HPDE6-E6E7 (cell line): ENCODE data around the gene QRICH1.

Experiments
- DNase-seq: peaks from one replicate; pipeline ENCODE4 v3.0.0; 2011; ENCODE audit warnings: missing footprints; ENCODE audit errors: extremely low spot score

Gene QRICH1

DNA sequence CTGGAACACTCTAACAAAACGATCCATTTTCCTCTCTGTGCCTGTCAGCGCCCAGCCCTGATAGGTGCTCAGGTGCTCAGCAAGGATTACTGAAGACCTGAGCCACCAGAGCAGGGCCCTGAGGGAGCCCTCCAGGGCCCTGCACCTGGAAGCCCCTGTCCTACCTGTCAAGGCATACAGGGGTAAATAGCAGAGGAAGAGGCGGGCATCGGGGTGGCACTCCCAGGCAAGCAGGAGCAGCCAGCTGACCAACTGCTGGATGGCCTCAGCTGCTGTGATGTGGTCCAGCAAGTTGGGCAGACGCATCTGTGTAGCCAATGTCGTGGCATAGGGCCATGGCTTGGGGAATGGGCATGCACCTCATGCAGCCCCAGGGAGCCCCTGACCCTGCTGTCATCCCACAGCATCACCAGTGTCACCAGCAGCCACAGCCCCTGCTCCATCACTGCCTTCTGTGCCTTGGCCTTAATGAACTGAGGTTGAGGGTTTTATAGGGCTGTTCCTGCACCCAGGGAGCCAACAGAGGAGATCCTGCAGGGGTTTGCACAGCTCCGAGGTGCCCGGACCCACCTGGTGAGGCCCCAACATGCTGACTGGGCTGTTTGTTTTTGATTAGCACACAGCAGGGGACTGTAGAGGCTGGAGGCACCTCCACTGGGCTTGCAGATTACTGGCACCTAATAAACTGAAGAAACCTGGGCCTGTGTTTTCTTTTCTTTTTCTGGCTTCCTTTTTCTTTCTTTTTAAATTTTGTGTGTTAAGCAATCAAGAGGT, 94.6 kb downstream of the QRICH1 start:
- DNase-seq = no peak

DNA sequence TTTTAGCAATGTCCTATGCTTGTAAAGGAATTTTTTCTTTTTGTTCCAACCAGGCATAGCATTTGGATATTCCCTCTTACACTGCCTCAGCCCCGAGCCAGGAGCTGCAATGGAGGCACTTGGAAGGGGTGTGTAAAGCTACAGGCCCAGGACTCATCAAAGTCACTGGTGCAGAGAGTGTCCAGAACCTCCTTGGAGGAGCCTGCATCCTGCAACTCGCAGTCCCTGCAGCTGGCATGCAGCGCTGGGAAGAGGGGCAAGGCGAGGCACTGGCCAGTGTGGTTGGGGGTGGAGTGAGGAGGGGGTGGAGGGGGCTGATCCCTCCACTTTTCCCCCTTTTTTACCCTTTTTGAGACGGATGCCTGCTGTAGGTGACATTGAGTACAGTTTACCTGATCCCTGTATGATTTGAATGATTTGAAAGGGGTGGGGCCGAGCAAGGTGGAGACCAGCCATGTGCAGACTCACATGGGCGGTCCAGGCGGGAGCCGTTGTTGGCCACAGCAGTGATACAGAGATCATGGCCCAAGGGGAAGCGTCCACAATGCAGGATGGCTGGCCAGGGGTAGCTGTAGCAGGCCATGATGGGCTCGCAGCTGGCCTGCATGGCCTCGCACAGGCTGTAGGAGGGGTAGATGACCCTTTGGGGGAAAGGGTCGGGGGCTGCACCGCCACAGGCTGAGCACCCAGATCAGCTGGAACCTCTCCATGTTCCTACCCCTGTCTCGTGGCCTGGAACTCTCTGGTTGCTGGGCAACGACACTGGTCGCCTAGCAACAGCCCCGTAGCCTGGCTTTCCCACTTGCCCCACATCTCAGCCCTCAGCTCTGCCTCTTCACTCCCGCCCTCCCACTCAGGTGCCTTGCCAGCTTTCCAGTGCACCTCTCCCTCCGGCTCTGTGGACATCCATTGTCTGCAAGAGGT, 95.9 kb downstream of the QRICH1 start:
- DNase-seq = no peak

DNA sequence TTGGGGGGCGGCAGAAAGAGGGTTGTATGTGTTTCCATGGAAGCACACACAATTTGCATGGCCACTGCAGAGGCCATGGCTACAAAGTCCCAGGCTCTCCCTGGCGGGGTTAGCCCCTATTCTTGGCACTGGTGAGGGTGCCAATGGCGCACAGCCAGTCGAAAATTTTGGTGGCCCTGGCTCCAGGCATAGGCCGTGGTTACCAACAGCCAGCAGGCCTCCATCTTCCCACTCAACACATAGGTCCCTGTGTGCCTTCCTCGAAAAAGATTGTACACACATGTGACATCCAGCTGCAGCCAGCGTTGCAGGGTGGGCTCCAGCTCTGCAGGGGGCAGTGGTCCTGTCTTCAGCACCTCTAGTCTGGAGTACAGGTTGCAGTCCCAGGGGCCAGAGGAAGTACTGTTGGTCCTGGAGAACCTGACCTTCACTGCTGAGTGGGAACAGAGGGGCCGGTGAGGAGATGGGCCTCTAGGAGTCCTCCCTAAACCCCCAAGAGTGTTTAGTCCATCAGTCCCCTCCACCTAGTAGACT, 96.7 kb downstream of the QRICH1 start:
- DNase-seq = no peak

DNA sequence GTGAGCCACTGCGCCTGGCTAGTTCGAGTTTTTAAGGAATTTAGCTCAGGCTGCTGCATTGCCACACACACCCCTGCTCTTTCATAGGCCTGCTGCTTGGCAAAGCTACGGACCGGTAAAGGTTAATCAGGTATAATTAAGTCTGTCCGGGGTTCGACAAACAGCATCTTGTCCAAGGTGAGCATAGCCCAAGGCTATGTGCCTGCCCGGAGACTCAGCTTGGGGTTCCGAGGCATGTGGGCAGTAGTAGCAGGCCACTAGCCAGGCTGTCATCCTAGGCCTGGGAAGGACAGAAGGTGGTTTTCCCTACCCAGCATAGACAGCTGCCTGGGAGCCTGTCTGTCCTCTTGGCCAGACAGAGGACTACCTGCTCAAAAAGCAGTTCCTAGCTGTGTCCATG, 97.2 kb downstream of the QRICH1 start:
- DNase-seq = no peak

DNA sequence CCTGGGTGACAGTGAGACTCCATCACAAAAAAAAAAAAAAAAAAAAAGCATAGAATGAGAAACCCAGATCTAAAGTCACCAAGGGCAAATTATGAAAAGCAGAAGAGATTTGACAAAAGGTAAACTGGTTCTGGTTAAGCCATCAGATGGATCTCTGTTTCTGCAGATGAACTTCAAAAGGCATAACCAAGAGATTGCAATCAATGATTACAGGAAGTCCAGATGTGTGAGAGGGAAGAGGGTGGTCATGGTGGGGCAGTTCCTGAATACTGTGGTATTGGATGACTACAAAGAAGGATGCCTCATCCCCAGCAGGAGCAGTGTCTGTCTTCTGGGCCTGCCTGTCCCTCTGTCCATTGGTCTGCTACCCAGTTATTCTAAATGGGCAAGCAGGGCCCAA, 100.0 kb downstream of the QRICH1 start:
- DNase-seq = no peak

DNA sequence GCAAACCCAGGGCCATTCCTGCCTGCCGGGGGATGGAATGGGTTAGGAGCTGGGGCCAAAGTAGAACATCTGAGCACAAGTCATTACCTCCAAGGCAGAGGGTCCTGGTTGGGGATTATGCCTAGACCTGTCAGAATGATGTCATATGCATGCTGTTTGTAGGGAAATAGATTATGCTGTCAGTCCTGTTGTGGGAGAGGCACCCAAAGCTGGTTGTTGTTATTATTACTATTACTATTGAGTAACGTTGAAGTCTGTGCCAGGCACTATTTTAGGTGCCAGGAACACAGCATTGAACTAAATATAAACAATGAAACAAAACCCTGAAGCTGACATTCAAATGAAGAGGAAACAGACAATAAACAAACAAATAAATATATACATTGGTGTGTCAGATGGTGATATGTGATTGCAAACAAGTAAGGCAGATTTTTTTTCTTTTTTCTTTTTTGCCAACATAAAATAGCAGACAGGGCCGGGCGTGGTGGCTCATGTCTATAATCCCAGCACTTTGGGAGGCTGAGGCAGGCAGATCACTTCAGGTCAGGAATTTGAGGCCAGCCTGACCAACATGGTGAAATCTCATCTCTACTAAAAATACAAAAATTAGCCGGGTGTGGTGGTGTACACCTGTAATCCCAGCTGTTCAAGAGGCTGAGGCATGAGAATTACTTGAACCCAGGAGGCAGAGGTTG, 101.9 kb downstream of the QRICH1 start:
- DNase-seq = no peak

DNA sequence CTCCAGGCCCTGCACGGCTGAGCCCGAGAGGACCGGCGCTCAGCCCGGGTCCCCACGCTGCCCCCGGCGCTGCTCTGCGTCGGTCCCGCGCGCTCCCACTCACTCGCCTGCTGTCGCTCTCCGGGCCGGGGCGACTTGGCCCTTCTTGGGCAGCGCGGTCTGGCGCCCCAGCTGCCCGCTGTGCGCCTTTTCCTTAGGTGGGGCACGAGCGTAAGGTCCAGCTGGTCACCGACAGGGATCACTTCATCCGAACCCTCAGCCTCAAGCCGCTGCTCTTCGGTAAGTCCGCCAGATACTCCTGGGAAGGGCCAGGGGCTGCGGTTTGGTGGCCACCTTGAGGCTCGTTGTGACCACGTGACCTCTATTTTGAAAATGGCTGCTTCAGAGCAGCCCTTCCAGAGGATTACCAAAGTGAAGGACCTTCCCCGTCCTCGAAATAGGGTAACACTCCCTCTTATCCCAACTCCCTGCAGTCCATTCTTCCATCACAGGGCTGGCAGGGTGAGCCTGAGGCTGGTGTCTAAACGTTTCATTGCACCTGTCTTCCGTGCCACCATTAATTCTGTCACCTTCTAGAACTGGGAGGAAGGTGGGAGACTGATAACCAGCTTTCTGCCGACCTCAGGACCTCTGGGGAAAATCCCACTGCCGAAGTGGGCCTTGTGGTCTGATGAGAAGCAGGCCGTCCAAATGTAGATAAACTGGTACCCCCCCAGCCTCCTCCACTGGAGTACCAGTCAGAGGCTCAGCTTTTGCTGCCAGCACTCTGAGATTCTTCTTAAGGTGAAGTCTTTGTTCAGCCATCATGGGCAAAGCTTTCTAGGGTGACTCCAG, 103.0 kb downstream of the QRICH1 start:
- DNase-seq = no peak

DNA sequence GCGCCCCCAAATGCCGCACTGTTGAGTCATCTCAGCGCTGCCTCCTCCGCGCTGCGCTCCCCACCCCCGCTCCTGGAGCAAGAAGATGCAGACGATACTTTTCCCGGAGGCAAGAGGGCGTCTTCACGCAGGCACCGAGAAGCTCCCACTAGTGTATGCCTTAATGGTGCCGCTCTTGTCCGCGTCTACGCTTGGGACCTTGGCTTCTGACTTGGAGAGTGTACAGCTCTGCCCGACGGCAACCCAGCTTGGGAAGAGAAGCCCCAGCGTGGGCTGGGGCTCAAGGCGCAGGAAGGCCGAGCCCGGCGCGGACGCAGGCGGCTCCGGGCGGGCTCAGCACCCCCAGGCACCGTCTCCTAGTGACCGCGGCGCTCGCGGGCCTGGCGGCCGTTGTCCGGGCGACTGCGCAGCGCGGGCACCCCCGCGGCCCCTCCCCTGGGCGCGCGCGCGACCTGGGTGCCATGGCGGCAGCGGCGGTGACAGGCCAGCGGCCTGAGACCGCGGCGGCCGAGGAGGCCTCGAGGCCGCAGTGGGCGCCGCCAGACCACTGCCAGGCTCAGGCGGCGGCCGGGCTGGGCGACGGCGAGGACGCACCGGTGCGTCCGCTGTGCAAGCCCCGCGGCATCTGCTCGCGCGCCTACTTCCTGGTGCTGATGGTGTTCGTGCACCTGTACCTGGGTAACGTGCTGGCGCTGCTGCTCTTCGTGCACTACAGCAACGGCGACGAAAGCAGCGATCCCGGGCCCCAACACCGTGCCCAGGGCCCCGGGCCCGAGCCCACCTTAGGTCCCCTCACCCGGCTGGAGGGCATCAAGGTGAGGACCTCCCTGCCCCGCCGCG, 103.9 kb downstream of the QRICH1 start, which contains the start of gene P4HTM:
Gene P4HTM (plus strand): TSS at position 446 of the 840 bp plus-strand sequence. CDS start 16 bp downstream, at position 462.
- DNase-seq = peak; percentile 9

DNA sequence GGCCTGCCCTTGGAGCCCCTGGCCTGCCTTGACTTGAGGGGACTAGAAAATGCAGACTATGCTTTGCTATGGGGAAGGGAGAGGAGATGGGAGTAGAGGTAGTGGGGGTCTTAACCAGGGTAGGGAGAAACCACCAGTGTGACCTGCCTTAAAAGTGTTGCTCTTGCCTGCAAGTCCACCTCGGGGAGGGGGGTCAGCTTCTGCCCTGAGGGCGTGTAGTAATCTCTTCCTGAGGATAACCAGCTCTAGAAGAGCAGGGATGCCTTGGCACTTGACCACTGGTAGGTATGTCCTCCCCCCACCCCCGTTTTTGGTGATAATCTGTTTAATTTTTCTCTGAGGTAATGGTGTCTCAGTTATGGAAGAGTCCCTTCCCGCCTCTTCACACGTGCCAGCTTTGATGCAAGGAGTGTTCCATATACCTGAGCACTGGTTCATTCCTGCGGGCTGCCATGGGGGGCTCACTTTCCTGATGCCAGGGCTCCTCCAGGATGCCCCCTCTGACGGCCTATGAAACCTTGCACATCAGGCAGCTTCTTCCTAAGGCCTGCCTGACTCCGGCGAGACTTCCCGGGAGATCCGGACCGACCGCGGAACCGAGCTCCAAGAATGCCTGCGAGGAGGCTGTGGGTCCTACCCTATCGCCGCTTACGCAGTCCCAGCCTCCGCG, 104.6 kb downstream of the QRICH1 start:
- no peak for DNase-seq

DNA sequence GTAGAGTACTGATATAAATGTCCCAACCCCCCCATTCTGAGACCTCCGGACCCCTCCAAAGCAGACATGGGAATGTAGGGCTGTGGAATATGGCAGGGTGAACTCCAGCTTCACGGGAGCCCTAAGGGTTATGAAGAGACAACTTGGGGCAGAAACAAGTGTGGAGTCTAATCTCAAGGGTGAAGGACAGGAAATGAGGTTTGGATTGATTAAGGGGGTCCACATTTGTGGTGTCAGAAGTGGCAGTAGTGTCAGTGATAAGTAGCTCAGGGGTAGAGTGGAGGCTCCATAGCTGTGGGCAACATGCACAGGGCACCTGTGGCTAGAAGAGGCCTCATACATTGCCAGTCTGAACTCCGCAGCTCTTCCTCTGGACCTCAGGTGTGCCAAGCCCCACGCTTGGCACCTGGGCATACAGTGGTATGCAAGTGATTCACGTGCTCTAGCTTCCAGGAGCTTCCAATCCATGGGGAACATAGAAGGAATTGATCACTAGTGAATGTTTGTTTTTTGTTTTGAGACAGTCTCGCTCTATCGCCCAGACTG, 108.0 kb downstream of the QRICH1 start:
- DNase-seq = no peak

DNA sequence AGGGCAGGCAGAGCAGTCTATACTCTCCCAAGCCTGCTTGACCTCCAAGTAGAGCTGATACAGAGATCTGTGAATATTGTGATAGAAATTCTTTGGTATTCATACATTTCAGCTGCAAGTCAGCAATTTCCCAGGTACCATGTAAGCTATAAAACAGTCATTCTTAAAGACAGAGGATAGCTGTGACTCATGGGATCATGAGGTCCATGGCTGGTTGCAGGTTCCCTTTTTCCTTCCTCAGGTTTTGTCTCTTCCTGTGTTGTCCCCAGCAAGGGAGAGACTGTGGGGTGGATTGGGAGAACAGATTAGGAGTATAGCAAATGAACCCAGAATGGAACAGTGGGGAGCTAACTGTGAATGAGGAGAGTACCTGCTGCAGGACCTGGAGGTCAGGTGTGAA, 109.2 kb downstream of the QRICH1 start:
- no peak for DNase-seq

DNA sequence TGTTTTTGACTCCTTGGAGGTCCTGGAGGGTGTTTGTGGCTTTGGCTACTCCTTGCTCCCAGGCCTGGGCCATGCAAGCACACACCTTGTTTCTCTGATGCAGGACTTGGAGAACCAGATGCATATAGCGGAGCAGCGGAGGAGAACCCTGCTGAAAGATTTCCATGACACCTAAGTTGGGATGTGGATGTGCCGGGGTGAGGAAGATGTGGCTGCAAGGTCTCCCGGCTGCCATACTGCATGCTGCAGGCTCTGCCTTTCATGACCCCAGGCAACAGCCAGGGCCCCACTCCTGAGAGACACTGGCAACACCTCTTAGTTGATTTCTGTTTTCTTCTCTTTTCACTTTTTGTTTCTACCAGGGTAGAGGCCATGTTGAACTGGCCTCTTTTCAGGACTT, 110.8 kb downstream of the QRICH1 start:
- no peak for DNase-seq

DNA sequence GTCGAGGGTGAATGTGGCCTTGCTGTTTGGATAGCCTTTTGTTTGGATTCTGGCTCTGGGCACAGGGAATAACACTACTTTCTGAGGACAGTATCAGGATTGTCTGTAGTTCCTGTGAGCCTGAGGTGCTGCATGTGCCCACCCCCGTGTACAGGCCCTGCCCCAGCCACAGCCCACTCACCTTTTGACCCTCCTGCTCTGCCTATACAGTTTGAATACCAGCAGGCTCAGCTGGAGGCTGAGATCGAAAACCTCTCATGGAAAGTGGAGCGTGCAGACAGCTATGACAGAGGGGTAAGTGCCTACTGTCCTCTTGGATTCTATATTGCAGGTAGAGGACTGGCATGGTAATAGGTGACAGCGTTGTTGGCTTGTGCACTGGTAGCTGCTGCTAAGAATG, 111.2 kb downstream of the QRICH1 start:
- no peak for DNase-seq

DNA sequence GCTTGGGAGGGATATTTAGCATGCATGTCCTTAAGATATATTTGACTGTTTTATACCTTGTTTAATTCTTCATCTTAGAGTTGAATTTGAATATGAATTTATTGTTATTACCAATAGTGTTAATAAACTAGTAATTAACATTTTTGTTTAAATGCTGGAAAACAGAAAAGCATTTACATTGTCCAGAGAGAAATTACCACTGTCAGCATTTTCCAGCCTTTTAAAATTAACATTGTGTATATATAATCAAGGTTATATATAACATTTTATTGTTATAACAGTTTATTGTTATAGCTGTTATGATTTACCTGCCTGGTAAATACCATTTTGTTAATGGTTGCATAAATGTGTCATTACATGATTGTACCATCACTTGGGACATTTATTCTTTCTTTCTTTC, 111.9 kb downstream of the QRICH1 start:
- DNase-seq = no peak

DNA sequence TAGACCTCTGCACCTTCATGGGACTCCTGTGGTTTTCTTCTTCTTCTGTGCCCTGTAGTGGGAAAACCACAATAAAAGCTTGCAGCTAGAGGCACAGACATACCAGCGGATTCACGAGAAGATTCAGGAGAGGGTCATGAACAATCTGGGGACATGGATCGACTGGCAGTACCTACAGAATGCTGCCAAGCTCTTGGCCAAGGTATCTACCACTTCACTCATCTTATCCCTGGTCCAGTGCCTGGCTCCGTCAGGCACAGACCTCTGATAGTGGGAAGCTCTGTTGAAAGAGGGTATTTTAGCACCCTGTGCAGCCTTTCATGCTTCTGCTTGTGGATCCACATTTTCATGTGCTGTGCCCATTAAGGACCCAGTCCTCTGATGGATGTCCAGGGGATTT, 113.6 kb downstream of the QRICH1 start:
- no peak for DNase-seq
